Chondrocyte (in vitro differentiated cells): ENCODE results near the gene KCNMB4. TPM values are rescaled to one million over a fixed set of nuclear protein-coding genes. Genes with fewer than 3 reads are reported as not detected.

Source experiments
- DNase-seq: peaks from one replicate; pipeline ENCODE4 v3.0.0; 2021; ENCODE audit warnings: mixed read lengths, low spot score
- H3K27ac Mint-ChIP-seq: one replicate; pipeline ENCODE4 v1.8.0; 2021; ENCODE audit warnings: mild to moderate bottlenecking, moderate library complexity, mixed read lengths; ENCODE audit not compliant: unreplicated experiment
- H3K27me3 Mint-ChIP-seq: 2 replicates; pipeline ENCODE4 v1.8.0; 2021; ENCODE audit warnings: low read depth, mixed read lengths
- H3K36me3 Mint-ChIP-seq: 2 replicates; pipeline ENCODE4 v1.8.0; 2021; ENCODE audit warnings: low read depth, mixed read lengths
- H3K4me1 Mint-ChIP-seq: 2 replicates; pipeline ENCODE4 v1.8.0; 2021; ENCODE audit warnings: low read depth, mild to moderate bottlenecking, mixed read lengths
- H3K4me3 Mint-ChIP-seq: one replicate; pipeline ENCODE4 v1.8.0; 2021; ENCODE audit warnings: mild to moderate bottlenecking, moderate library complexity, mixed read lengths; ENCODE audit not compliant: unreplicated experiment
- H3K9me3 Mint-ChIP-seq: 2 replicates; pipeline ENCODE4 v1.8.0; 2021; ENCODE audit warnings: low read depth, mixed read lengths
- total RNA-seq: library from RNA; stranded (reverse); gene quantifications from 3 replicates; pipeline ENCODE4 v1.2.1, GENCODE V29; 2021
- TF ChIP-seq, protein P1 (sequence below): fragments of 200-600 bp; sonication (generic); IDR thresholded peaks from 2 replicates; pipeline ENCODE4 v1.5.0; 2021; ENCODE audit warnings: antibody characterized with exemption, mild to moderate bottlenecking, moderate library complexity

Gene KCNMB4
- total RNA-seq, 1 donor from 2014 or later: 3.3 TPM

DNA sequence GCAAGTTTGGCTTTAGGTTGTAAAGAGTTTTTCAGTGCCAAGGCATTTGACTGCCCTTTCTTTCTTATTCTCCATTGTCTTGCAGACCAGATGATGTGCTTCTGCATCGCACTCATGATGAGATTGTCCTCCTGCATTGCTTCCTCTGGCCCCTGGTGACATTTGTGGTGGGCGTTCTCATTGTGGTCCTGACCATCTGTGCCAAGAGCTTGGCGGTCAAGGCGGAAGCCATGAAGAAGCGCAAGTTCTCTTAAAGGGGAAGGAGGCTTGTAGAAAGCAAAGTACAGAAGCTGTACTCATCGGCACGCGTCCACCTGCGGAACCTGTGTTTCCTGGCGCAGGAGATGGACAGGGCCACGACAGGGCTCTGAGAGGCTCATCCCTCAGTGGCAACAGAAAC is 64.3 kb downstream of the KCNMB4 start:
- Mint-ChIP-seq H3K27me3 (no peaks in the 10 kb centered on the region), H3K4me3 (no peak overlapping the region), H3K27ac (no peak overlapping the region), H3K36me3 (peaks cover 2% of the 10 kb centered on the region), H3K4me1 (no peaks in the 10 kb centered on the region), H3K9me3 (peaks cover 5% of the 10 kb centered on the region)
- no peak for DNase-seq
- TF ChIP-seq, protein P1, sequence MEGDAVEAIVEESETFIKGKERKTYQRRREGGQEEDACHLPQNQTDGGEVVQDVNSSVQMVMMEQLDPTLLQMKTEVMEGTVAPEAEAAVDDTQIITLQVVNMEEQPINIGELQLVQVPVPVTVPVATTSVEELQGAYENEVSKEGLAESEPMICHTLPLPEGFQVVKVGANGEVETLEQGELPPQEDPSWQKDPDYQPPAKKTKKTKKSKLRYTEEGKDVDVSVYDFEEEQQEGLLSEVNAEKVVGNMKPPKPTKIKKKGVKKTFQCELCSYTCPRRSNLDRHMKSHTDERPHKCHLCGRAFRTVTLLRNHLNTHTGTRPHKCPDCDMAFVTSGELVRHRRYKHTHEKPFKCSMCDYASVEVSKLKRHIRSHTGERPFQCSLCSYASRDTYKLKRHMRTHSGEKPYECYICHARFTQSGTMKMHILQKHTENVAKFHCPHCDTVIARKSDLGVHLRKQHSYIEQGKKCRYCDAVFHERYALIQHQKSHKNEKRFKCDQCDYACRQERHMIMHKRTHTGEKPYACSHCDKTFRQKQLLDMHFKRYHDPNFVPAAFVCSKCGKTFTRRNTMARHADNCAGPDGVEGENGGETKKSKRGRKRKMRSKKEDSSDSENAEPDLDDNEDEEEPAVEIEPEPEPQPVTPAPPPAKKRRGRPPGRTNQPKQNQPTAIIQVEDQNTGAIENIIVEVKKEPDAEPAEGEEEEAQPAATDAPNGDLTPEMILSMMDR: no peak

DNA sequence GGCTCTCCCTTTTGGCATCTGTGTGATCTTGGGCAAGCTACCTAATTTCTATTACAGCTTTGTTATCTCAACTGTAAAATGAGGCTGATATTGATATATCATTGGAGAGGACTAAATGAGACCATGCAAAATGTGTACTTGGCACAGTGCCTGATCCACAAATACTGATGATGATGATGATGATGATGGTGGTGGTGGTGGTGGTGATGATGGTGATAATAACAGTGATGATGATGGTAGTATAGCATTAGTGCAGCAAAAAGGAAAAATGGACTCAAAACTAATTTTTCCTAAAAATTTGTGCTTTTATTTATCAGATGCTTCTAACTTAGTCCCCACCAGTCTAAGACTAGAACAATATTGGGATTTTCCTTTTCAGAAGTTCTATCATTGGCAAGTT is 70.7 kb downstream of the KCNMB4 start:
- DNase-seq: no peak
- Mint-ChIP-seq H3K27ac (no peak overlapping the region), H3K4me3 (no peak overlapping the region), H3K27me3 (no peaks in the 10 kb centered on the region), H3K36me3 (no peaks in the 10 kb centered on the region), H3K4me1 (no peaks in the 10 kb centered on the region), H3K9me3 (peaks cover 6% of the 10 kb centered on the region)
- TF ChIP-seq, protein P1: no peak

DNA sequence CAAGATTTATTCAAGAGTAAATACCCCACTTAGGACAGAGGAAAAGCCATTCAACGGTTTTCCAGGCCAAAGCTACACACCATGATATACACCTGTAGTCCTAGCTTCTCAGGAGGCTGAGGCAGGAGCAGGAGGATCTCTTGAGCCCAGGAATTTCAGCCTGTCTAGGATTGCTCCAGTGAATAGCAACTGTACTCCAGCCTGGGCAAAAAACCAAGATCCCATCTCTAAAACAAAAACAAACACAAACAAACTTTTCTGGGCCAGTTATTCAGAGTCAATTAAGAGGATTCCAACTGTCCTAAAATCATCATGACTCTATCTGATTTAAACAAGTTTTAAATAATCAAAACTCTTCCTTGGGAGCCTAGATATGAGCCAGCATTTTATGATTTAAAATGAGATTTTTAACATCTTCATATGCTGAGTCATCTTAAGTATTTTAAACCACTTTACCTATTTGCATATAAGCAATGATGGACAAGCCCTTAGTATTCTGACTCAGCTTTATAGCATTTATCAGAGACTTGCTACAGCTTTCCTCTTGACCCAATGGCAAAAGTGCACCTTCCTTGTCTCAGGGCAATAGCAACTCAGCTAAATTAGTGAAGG is 77.1 kb downstream of the KCNMB4 start:
- TF ChIP-seq, protein P1: no peak

DNA sequence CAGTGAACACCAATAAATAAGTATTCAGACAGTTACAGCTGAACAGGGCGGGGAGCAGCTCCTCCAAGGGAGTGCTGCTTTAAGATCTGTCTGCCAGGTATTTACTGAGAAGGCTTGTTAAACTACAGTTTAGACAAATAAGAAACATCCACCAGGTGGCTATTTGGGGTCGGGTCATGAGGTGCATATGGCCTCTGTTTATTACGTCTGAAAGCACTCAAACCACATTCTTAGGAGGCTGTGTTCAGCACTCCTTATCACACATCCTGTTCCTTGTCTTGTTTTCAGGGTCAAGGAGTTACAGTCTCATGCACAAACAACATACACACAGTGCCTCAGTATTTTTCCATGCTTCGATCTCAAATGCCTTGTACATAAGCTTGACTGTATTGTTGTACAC is 78.8 kb downstream of the KCNMB4 start:
- no peak for DNase-seq
- Mint-ChIP-seq H3K4me1 (peaks cover 5% of the 10 kb centered on the region), H3K27ac (no peak overlapping the region), H3K27me3 (no peaks in the 10 kb centered on the region), H3K4me3 (no peak overlapping the region), H3K9me3 (peaks cover 13% of the 10 kb centered on the region), H3K36me3 (peaks cover 2% of the 10 kb centered on the region)
- TF ChIP-seq, protein P1: no peak

More for the DNA sequence above, 77.1 kb downstream of the KCNMB4 start:
- Mint-ChIP-seq H3K27ac (no peak overlapping the region), H3K36me3 (no peaks in the 10 kb centered on the region), H3K4me3 (no peak overlapping the region), H3K4me1 (peaks cover 5% of the 10 kb centered on the region), H3K27me3 (no peaks in the 10 kb centered on the region), H3K9me3 (peaks cover 2% of the 10 kb centered on the region)
- no peak for DNase-seq

DNA sequence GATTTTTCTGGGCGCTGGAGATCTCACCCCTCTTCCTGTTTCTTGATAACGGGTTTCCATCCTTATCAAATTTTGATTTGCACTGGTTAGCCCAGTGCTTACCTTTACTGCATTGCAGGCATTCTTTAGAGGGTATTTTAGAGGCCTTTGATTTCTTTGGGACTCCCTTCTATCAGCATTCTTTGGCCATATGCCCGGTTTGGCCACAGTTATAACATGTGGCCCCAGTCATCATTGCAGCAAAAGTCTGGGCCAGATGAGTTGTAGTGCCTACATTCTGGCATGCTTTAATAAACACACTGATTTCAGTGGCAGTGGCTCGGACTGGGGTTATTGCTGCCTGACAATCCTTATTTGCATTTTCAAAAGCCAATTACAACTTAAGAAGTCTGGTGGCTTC is 82.3 kb downstream of the KCNMB4 start:
- Mint-ChIP-seq H3K4me3 (no peak overlapping the region), H3K4me1 (no peaks in the 10 kb centered on the region), H3K27me3 (no peaks in the 10 kb centered on the region), H3K9me3 (peaks cover 16% of the 10 kb centered on the region), H3K36me3 (peaks cover 3% of the 10 kb centered on the region), H3K27ac (no peak overlapping the region)
- no peak for DNase-seq
- TF ChIP-seq, protein P1: no peak
